NCI-H2171 (cell line): ENCODE measurements around the gene IRF4.
"Not testable (repeated sequence)": the region's sequence is repeated elsewhere in the genome, so short reads cannot be mapped to it uniquely, and the experiment has no call there.

Source experiments
- DNase-seq: peaks from one replicate; lab custom pipeline; 2025; lab: John Stamatoyannopoulos, UW

The IRF4 gene

GRCh38 chr6:366389-367297 is 24.9 kb upstream of the IRF4 start:
- no peak for DNase-seq

GRCh38 chr6:367298-367794 is 24.2 kb upstream of the IRF4 start:
- DNase-seq: no peak

GRCh38 chr6:367891-368630 is 23.5 kb upstream of the IRF4 start:
- no peak for DNase-seq

- no peak for DNase-seq
These were observed 21.8 kb upstream of the IRF4 start for GRCh38 chr6:369559-370431.

- DNase-seq: no peak
These were observed 21.0 kb upstream of the IRF4 start for GRCh38 chr6:370555-370954.

GRCh38 chr6:371851-372250 is 19.7 kb upstream of the IRF4 start:
- not testable (repeated sequence) for DNase-seq

- no peak for DNase-seq
These were observed 19.1 kb upstream of the IRF4 start for GRCh38 chr6:372336-372911.

GRCh38 chr6:373031-373430 is 18.5 kb upstream of the IRF4 start:
- no peak for DNase-seq

- DNase-seq: no peak
These were observed 17.5 kb upstream of the IRF4 start for GRCh38 chr6:373773-374724.

- DNase-seq: no peak
These were observed 16.6 kb upstream of the IRF4 start for GRCh38 chr6:374956-375355.

GRCh38 chr6:376827-377640 is 14.5 kb upstream of the IRF4 start:
- no peak for DNase-seq

- DNase-seq: not testable (repeated sequence)
These were observed 13.9 kb upstream of the IRF4 start for GRCh38 chr6:377641-378020.

GRCh38 chr6:378090-378957 is 13.2 kb upstream of the IRF4 start:
- no peak for DNase-seq

GRCh38 chr6:378958-379409 is 12.6 kb upstream of the IRF4 start:
- no peak for DNase-seq

GRCh38 chr6:379410-380181 is 12.0 kb upstream of the IRF4 start:
- DNase-seq: no peak

- no peak for DNase-seq
These were observed 11.0 kb upstream of the IRF4 start for GRCh38 chr6:380234-381218.
